Germinal center (tissue), 1 donor: Measurements from ENCODE around the gene PARP14.

Experiments used
- DNase-seq: peaks from one replicate; pipeline ENCODE4 v3.0.0; 2012; ENCODE audit warnings: mixed read lengths, low spot score

PARP14 gene

DNA sequence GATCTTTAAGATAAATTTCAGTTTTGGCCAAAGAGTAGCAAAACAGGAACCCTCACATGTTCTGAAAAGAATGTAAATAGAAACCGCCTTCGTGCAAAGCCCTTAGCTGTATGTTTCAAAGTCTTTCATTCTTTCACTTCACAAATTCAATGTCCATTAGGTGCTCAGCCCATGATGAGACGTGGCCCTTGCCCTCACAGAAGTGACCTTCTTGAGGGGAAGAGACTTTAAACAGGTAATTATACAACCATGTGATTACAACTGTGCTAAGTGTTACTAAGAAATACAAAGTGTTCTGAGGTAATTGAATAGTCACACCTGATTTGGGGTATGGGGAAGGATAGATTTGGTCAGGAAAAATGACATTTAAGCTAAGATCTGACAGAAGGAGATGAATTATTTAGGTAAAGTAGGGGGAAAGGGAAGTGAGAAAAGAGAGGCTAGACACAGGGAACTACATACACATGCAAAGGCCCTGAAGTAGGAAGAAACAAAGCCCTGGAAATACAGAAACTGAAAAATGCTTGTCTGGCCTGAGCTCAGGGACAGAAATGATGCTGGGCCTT, 93.4 kb downstream of the PARP14 start:
- DNase-seq = no peak

- DNase-seq = no peak
Observed at GRCh38 chr3:122774564-122774963, 93.9 kb downstream of the PARP14 start.

GRCh38 chr3:122776675-122777468, 96.2 kb downstream of the PARP14 start:
- DNase-seq = no peak

- DNase-seq = no peak
Observed at GRCh38 chr3:122777563-122777962, 96.9 kb downstream of the PARP14 start.
